ENCODE data around the gene PRR14. TPM values are rescaled to one million over a fixed set of nuclear protein-coding genes. Genes with fewer than 3 reads are reported as not detected.
A peak's percentile ranks its signal among the peaks of the same experiment; 100 is the strongest.
"Not testable (repeated sequence)": the region's sequence is repeated elsewhere in the genome, so short reads cannot be mapped to it uniquely, and the experiment has no call there.

Gene PRR14
- total RNA-seq, 6 experiments from 2014 or later = 26.8 to 34.6 (median 29.8) TPM

DNA sequence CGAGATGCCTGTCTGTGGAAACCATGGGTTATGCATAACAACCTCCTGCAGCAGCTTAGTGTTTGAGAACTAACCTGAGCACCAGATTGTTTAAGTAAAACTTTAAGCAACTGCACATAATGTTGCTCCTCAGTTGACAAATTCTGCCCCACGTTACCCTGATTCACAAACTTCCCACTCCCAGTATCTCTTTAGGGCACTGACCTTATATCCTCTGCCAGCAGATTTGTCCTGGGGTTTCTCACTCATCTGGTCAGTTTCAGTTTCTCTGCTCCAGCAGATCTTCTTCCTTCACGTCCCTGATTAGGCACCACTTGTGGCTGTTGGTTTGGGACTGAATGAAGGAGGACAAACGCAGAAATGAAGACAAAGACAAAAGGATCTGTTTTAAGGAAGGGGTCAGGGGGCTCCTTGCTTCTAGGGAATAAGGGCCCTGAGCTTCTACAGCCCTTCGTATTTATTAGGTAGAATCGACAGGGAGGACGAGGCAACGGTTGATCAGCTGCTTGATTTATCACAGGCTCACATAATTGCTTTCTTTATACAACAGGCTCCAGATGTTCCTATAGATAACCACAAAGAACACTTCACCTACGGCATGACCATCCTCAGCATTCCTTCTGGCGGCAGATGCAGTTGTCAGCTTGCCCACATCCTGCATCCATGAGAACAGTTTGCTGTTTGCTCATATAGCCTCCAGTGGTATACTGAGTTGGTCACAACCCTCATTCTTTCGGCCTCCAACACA, 27.1 kb upstream of the PRR14 start:
- Mint-ChIP-seq H3K9me3 (peaks cover 18% of the 10 kb centered on the region), H3K36me3 (ENCODE audit: low read depth) (peaks cover 10% of the 10 kb centered on the region)
- TF ChIP-seq CTCF (IDR thresholded peaks at IDR 0.05) = no peak

DNA sequence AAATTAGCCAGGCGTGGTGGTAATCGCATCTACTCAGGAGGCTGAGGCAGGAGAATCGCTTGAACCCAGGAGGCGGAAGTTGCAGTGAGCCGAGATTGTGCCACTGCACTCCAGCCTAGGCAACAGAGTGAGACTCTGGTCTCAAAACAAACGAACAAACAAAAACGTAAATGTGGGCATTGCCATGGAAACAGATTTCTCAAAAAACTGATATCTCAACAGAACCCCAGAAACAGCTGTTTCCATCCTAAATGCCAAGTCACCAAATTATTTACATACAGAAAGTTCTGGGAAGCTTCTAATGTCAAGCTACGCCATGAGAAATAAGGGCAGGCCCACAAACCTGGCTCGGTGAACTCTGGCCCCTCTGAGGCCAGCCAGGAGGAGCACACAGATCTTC, 24.5 kb upstream of the PRR14 start:
- Mint-ChIP-seq H3K27ac (no peak overlapping the region), H3K4me1 (ENCODE audit: low read depth) (peaks cover 21% of the 10 kb centered on the region), H3K36me3 (ENCODE audit: low read depth) (peaks cover 6% of the 10 kb centered on the region; the same call in 1 of the 2 replicates), H3K4me3 (no peak overlapping the region), H3K27me3 (ENCODE audit: insufficient read depth) (peaks cover 4% of the 10 kb centered on the region), H3K9me3 (peaks cover 14% of the 10 kb centered on the region)
- TF ChIP-seq CTCF (IDR thresholded peaks at IDR 0.05) = no peak
- no peak for DNase-seq

More for the DNA sequence above, 27.1 kb upstream of the PRR14 start:
- H3K27me3 Mint-ChIP-seq (ENCODE audit: insufficient read depth) = peaks cover 4% of the 10 kb centered on the region
- H3K4me1 Mint-ChIP-seq (ENCODE audit: low read depth) = peaks cover 37% of the 10 kb centered on the region
- no peak overlapping the region for H3K27ac Mint-ChIP-seq
- no peak overlapping the region; the same call in 1 of the 2 replicates for H3K4me3 Mint-ChIP-seq
- no peak for DNase-seq

DNA sequence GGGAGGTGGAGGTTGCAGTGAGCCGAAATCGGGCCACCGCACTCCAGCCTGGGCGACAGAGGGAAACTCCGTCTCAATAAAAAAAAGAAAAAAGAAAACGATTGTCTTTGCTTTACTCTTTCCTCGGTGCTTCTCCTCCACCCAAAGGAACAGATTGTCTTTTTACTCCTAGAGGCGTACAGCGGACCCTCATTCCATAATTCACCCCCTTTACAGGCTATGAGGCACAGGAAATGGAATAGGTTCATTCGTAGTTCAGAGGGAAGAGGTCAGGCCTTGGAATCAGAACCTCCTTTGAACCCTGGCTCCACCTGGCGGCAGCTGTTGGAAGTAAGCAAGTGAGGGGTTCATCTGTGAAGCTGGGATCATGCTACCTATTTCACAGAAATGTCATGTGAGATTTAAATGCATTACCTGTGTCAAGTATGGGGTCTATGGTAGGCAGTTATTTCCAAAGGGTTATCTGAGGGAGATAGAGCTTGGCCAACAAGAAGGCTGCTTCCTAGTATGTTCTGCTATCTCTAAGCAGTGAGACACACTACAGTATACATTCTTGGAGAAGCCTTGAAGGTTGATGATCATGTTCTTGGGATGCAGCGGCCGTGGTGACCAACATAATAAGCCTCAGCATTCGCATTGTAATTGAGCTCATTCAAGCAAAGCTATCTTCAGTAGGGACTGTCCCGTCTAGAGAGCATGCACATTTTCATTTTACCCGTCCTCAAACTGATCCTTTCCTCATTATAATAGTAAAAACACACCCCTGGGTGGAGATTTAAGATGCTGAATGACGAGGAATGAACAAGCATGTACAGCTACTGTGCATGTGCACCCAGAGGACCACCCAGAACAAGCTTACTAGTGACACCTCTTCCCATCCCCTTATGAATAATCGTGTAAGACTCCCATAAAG, 21.9 kb upstream of the PRR14 start:
- peak; percentile 95 for TF ChIP-seq CTCF (IDR thresholded peaks at IDR 0.05)
- Mint-ChIP-seq H3K4me3 (no peak overlapping the region), H3K9me3 (peaks cover 3% of the 10 kb centered on the region), H3K27me3 (ENCODE audit: insufficient read depth) (peaks cover 3% of the 10 kb centered on the region; the same call in 1 of the 2 replicates), H3K27ac (no peak overlapping the region; the same call in 1 of the 2 replicates), H3K4me1 (ENCODE audit: low read depth) (peaks cover 8% of the 10 kb centered on the region), H3K36me3 (ENCODE audit: low read depth) (no peaks in the 10 kb centered on the region; the same call in 1 of the 2 replicates)
- DNase-seq = peak; percentile 36

GRCh38 chr16:30632454-30632853, 18.3 kb upstream of the PRR14 start:
- peaks cover 27% of the 10 kb centered on the region for H3K4me1 Mint-ChIP-seq (ENCODE audit: low read depth)
- H3K27me3 Mint-ChIP-seq (ENCODE audit: insufficient read depth); DNase-seq; H3K9me3 Mint-ChIP-seq; H3K27ac Mint-ChIP-seq; H3K4me3 Mint-ChIP-seq; H3K36me3 Mint-ChIP-seq (ENCODE audit: low read depth): not testable (repeated sequence)

DNA sequence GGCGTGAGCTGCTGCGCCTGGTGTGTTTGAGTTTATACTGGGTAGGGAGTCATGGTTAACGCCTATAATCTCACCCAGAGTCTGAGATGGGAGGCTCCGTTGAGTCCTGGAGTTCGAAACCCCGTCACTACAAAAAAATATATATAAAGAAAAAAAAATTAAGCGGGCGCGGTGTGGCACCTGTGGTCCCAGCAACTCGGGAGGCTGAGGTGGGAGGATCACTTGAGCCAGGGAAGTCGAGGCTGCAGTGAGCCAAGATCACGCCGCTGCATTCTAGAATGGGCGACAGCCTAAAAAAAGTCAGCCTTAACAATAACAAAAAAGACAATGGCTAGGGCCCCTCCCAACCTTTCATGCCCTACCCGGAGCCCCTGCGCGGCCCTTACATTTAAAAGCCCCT, 17.2 kb upstream of the PRR14 start:
- H3K27me3 Mint-ChIP-seq (ENCODE audit: insufficient read depth) = peaks cover 3% of the 10 kb centered on the region; the same call in 1 of the 2 replicates
- H3K4me3 Mint-ChIP-seq = peak overlapping the region; percentile 97
- peaks cover 26% of the 10 kb centered on the region for H3K4me1 Mint-ChIP-seq (ENCODE audit: low read depth)
- H3K36me3 Mint-ChIP-seq (ENCODE audit: low read depth) = no peaks in the 10 kb centered on the region
- no peak for DNase-seq
- H3K27ac Mint-ChIP-seq = peak overlapping the region; percentile 90; the same call in 1 of the 2 replicates
- no peaks in the 10 kb centered on the region for H3K9me3 Mint-ChIP-seq
- TF ChIP-seq CTCF (IDR thresholded peaks at IDR 0.05) = no peak
